ENCODE results near the gene TSPAN17.

Gene TSPAN17

GRCh38 chr5:176624142-176624541 lies 23.1 kb upstream of the TSPAN17 start:
- DNase-seq: no peak

- no peak for DNase-seq
Observed at GRCh38 chr5:176624938-176625337, 22.3 kb upstream of the TSPAN17 start.

DNA sequence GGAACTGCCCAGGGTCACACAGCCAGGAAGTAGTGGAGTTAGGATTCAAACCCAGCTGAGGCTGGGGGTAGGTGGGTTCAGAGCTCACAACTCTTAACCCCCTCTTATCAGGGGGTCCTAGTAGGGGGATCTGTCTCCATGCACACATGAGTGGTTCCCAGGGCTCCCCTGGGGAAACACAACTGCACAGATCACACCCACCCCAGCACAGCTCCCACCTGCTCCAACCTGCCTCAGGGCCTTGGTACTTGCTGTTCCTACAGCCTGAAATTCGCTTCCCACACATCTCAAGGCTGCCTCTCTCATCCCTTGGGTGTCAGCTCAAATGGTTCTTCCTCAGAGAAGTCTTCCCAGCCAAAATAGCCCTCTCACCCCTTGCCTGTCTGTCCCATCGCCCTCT lies 21.8 kb upstream of the TSPAN17 start:
- DNase-seq: no peak

GRCh38 chr5:176625966-176626875 lies 21.1 kb upstream of the TSPAN17 start:
- DNase-seq: no peak

DNA sequence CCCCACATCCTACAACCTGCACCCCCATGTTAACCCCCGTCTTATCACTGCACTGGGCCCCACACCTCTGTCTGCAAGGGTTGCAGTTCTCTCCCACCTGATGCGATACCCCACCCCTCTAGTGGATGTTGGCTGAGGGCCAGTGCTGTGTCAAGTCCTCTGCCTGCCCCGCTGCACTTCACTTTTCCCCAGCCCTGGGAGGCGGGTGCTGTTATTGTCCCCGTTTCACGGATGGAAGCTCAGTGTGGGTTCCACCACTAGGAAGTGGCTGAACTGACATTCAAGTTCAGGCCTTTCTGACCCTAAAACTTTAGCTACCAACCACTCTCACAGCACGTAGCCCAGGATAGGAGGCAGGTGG lies 20.4 kb upstream of the TSPAN17 start:
- DNase-seq: no peak

DNA sequence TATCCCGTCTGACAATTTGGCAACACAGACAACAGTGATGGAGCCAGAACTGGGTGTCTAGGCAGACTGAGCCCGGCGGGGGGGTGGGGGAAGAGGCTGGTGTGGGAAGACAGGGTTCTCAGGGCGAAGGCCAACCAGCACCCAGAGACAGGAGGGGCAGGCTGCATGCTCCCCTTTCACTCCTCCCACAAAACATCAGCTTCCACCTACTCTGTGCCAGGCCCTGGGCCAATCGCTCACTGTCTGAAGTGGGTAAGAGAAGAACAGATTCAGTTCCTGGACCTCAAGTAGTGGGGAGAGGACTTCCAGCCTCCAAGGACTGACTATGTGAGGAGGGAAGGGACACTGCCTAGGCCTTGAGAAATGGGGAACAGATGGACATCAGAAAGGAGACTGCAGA lies 19.7 kb upstream of the TSPAN17 start:
- no peak for DNase-seq

DNA sequence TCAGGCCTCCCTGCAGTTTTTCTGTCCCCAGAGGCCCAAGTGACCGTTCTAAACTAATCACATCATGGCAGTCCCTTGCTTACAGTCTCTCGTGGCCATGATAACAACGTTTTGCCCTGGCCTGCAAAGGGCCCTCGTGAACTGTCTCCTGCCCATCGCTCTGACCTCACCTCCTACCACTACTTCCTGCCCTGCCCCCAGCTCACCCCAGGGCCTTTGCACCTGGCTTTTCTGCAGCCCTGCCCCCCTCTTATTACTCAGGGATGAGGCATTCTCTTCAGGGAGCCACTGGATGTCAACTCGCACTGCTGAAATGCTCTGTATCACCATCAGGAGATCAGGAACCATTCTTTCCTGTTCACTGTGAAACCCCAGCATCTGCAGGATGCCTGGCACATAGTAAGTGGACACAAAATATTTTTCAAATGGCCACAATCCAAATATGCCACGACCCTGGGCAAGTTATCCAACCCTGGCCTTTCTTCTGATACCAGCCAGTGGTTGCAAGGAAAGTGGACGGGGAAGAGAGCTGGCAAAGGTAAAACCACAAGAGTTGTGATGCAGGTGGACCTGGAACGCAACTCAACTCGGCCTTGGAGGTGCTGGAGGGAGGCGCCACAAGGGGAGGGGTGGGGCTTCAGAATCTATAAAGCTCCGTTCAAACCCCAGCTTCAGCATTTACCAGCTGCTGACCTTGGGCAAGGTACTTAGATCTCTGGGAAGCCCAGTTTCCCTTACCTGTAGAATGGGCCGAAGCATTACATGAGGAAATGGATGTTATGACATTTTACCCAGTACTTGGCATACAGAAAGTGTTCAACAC lies 18.7 kb upstream of the TSPAN17 start:
- no peak for DNase-seq

DNA sequence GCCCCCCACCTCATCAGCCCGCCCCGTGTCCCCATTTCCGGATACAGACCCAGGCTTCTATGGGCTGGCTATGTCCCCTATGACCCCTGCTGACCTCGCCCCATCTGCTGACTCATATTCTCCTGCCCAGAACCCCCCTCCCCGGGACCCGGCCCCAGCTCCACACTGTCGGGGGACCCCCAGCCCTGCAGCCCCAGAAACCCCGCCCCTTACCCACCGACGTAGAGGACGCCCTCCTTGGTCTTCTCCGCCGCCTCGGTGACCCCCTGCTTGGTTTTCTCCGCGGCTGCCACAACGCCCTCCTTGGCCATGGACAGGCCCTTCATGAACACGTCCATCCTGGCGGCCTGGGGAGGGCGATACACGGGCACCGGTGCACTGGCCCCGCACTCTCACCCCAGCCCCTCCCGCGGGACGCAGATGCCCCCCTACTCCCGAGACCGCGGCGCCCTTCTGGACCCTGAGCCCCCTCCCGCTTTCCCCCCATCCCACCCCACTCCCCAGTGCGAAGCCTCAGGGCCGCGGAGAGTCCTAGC lies 17.9 kb upstream of the TSPAN17 start:
- DNase-seq: no peak

DNA sequence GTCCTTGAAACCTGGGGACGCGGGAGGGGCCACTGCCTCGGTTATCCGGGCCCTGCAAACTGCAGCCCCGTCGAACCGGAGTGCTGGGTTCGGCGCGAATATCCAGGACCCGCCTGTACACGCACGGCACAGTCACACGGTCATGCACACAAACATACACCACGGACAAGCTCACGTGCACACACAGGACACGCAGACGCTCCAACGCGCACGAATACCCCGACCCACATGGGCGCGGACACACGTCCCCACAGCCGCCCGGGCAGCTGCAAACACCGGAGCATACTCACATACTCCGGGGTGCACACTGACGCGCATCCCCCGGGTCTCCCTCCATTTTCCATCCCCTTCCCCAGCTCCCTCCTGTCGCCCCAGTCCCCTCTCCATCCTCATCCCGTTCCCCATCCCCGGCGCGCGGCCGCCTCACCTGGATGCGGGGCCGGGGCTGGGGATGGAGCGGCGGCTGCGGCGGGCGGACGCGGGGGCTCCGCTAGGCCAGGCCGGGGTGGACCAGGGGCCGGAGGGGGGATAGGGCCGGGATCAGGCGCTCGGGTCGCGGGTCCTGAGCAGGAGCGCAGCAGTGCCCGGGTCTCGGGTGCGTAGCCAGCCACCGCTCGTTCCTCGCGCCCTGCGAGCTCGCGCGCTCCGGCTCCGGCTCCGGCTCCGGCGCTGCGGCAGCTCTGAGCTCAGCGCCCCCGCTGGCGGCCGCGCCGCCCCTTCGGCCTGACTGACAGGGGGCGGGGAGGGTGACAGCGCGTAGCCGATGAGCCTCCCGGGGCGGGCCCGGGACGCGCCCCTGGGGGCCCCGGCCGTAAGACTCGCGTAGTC lies 17.2 kb upstream of the TSPAN17 start, which contains the start of the genes EIF4E1B and SNCB:
Gene EIF4E1B, plus strand, starts transcription at position 823 of the 828 bp plus-strand sequence. CDS start 12,113 bp downstream, outside the sequence.
Gene SNCB, minus strand, starts transcription at position 682 of the 828 bp plus-strand sequence. CDS start 880 bp downstream, outside the sequence.
- DNase-seq: no peak

DNA sequence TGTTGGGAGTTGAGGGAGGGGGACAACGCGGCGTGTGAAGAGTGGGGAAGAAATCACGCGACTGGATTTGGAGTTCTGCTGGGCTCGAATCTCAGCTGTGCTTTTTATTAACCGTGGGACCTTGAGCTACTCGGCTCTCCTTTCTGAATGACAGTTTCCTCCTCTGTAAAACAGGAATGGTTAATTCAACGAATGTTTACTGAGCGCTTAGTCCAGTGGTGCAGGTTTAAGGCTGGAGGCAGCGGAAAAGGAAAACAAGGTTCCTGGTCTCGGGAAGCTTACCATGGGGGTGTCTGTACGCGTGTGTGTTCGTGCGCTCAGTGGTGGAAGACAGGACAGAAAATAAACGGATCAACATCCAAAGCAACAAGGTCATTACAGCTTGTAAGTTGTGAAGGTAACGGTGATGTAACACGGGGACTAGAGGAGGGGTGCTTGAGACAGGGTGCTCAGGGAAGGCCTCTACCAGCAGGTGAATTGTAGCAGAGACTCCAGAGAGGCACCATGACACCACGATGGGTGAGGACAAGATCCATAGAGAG lies 16.5 kb upstream of the TSPAN17 start:
- no peak for DNase-seq

GRCh38 chr5:176631383-176632200 lies 15.7 kb upstream of the TSPAN17 start:
- DNase-seq: no peak

DNA sequence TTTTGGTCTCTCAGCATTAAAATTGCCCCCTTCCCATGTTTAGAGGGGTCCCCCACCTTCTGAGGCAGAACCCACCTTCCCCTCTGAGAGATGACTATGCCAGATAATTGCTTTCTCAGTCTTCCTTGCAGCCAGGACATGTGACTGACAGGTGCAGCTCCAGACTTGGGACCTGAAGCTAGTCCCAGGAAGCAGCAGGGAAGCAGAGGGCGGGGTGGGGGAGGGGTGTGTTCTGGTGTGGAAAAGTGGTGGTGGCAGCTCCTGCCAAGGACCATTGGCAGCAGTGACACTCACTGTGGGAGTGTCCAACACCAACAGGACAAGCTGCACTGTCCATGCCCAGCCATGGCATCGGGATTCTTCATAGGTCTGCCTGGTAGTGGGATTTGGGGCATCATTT lies 14.5 kb upstream of the TSPAN17 start:
- DNase-seq: no peak

DNA sequence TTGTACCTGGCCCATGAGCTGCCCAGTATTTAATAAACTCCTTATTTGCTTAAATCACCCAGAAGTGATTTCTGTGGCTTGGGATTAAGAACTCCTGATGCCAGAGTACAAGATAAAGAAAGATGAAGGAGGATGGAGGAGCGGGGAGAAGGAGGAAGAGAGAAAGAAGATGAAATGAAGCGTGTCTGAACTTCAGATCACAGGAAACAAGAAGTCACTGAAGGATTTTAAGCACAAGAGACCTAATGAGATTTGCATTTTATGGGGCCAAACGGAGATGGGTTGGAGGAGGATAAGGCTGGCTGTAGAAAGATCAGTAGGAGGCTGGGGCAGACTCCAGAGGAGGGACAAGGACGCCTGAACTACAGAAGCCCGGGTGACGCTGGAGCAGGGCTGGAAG lies 13.7 kb upstream of the TSPAN17 start:
- DNase-seq: no peak

- no peak for DNase-seq
Observed at GRCh38 chr5:176636426-176636825, 10.9 kb upstream of the TSPAN17 start.

- DNase-seq: no peak
Observed at GRCh38 chr5:176637556-176637955, 9.7 kb upstream of the TSPAN17 start.

DNA sequence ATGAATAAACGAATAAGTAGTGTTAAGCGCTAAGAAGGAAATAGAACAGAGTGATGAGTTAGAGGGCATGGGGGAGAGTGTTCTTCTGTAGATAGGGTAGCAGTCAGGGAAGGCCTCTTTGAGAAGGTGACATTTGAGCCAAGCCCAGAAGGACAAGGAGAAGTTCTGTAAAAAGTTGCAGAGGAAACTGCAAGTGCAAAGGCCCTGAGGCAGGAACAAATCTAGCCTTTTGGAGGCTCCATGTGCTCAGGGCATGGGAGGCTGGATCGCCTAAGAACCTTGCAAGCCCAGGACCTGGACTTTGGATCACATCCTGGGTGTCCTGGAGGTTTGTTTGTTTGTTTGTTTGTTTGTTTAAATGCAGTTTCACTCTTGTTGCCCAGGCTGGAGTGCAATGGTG lies 8.8 kb upstream of the TSPAN17 start:
- no peak for DNase-seq

- no peak for DNase-seq
Observed at GRCh38 chr5:176639208-176639607, 8.1 kb upstream of the TSPAN17 start.

GRCh38 chr5:176639981-176640380 lies 7.3 kb upstream of the TSPAN17 start:
- no peak for DNase-seq

DNA sequence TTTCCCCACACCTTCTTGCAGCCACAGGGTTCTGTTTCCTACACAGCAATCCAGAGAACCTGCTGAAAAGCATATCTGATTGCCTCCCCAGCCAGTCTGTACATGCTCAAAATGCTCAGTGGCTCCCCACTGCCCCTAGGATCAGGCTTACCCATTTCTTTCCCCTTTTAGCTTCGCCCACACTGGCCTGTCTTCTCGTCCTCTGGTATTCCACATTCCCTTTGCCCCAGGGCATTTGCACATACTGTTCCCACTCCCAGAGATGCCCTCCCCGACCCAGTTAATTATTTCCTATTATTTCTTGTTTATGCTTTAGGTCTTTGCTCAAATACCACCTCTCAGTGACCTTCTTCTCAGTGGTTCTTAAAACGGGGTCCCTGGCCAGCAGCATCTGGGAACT lies 6.7 kb upstream of the TSPAN17 start:
- no peak for DNase-seq

- DNase-seq: no peak
Observed at GRCh38 chr5:176642675-176643490, 4.4 kb upstream of the TSPAN17 start.

Data from DMS79 (cell line).